Hippocampal formation (tissue), 2 donors: Measurements from ENCODE around the gene DCPS.
"Not testable (repeated sequence)": the region's sequence is repeated elsewhere in the genome, so short reads cannot be mapped to it uniquely, and the experiment has no call there.

Source experiments
- DNase-seq, 2 donors: peaks; one replicate each; lab custom pipeline; 2025; lab: John Stamatoyannopoulos, UW

DCPS gene

DNA sequence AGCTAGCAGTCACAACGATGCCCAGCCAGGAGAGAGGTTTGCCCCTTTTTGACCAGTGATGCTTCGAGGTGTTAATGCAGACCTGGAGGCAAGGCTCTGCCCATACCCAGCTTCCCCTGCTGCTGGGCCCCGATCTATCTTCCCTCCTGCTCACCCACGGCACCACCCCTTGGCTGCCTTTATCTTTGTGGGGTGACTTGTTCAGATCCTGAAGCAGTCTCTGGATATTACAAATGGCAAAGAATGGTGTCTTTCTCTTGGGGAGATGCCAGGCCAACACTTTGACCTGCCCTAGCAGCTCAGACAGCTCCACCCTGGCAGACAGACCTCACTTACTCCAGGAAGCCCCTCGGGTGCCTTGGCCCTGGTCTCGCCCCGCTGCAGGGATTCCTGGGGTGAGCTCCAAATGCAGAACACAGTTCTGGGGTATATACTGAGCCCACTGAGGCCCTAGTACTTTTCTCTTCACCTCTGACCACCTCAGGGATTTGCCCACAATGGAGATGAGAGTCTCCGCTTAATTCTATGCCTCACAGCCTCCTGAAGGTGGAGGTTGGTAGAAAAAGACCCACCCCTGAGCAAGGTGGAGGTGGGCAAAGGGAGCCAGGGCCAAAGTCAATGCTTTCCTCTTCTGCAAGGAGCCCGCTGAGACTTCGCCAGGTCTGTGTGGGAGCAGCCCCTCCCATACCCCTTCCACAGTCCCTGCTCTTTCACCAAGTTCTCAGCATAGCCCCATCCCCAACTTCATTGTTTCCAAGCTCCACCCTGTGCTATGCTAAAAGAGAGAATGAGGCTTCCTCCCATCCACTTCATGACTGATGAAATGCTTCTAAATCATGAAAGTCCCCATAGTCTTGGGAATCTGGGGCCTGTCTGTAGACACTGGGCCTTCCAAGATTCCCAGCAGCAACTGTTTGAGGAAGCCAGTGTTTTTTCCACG is 40.6 kb downstream of the DCPS start:
- DNase-seq = no peak

DNA sequence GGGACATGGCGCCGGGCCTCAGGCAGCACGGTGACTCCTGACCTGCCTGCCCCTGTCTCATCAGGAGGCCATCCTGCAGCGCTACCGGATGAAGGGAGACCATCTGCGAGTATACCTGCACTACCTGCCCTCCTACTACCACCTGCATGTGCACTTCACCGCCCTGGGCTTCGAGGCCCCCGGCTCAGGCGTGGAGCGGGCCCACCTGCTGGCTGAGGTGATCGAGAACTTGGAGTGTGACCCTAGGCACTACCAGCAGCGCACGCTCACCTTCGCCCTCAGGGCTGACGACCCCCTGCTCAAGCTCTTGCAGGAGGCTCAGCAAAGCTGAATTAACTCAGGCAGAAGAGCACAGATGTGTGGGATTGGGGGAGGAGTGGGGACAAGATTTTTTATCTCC is 41.4 kb downstream of the DCPS start:
- no peak for DNase-seq

DNA sequence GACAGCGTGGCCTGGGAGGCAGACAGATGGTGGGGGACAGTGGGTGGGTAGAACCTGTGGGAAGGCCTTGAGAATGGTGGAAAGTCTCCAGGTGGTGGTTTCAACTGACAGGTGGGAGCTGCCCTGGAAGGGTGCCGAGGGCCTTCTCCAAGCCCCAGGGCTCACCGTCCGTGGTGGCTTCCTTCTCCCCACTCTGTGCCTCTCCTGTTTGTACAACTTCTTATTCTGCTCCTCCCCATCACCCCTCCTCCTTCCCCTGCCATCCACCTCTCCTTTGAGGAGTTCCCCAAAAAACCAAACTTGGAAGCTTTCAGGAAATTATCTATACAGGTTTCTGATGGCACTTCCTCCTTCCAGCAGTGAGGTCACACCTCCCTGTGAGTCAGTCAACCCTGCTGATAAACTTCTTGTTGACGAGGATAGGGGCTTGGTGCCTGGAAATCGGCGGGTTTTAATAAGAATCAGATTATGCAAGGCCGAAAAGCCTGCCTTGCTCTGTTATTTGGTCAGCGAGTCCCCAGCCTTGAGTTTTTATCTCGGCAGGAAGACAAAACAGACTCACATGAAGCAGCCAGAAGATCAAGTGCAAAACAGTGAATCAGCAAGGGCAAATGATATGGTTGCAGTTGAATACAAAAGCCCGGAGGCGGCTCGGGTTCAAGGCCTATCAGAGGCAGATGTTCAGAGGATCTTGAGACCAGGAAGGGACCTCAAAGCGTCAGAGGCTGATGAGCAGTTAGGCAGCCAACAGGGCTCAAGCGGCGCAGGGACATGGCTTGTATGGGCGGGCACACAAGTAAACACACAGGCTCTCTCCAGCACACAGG is 42.1 kb downstream of the DCPS start:
- DNase-seq = no peak

DNA sequence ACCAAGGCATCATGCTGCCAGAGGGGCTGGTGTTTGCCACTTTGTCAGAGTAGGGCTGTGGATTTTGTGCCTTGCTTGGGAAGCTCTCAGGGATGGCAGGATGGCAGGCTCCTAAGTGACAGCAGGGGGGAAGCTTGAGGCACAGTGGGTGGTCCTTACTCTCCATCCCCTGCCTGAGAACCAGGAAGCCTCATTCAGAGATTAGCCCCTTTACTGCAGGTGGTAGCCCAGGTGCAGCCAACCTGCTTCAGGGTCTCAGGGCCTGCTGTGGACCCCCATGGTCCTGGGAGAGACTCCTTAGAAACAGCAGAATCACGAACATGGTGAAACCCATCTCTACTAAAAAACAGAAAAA is 42.7 kb downstream of the DCPS start:
- DNase-seq = no peak

DNA sequence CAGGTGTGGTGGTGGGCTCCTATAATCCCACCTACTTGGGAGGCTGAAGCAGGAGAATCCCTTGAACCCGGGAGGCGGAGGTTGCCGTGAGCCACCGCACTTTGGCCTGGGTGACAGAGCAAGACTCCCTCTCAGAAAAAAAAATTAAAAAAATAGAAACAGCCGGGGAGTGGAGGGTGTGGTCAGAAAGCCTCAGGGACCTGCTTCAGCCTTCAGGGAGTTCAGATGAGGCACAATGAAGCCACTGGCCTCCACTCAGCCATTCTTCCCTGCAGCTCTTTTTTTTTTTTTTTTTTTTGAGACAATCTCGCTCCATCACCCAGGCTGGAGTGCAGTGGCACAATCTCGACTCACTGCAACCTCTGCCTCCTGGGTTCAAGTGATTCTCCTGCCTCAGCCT is 43.1 kb downstream of the DCPS start:
- DNase-seq = not testable (repeated sequence)

DNA sequence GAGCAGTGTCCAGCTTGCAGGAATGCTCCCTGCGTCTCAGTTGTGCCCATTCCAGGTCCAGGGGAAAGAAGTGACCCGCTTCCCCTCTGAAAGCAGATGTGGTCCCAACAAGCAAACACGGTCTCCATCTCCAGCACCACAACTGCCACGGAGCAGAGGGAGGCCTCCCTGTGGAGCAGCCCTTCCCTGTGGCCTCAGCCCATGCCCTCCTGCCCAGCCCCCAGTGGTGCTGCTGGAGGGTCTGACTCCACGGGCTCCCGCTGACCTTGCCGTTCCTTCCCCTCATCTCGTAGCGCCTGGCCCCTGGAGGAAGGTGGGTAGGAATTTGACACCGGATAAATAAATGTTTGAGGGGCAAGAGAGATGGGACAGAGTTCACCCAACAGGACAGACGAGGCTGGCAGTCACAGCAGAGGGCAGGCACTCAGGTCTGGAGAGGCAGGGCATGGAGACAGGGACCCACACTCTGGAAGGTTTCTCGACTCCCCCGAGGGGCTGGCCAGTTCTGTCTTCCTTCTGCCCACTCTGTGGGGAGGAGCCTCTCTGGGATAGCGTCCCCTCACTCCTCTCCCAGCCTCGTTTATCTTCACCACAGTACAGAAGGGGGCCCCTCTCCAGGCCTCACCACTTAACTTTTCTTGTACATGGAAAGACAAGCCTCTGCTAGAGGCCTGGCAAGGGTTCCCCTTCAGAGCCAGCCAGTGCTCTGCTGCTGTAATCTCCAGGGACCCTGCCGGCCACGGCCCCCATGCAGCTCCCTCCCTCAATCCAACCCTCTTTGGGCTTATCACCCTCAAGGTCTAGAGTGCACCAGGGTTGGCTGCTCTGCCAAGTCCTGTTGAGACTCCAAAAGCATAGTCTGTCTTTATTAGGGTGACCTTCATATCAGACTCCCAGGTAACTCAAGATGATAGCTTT is 44.1 kb downstream of the DCPS start:
- no peak for DNase-seq

GRCh38 chr11:126348806-126349582 is 45.1 kb downstream of the DCPS start:
- no peak for DNase-seq

GRCh38 chr11:126350836-126351235 is 47.0 kb downstream of the DCPS start:
- no peak for DNase-seq

DNA sequence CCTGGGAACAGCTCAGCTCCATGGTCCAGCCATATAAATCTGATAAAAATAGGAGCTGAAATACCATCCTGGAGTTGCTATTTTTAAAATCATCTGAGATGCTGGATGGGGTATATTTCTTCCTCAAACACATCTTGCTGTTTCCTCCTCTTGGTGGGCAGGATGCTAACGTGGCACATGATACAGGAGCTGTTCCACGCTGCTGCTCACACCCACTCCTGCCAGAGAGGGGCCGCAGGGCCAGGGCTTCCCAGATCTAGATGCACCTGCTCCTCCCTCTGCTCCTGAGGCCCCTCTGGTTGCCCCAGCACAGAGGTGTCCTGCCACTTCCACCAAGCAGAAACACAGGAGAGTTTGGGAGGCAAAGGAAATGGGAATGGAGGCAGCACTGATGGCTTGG is 48.3 kb downstream of the DCPS start:
- no peak for DNase-seq

GRCh38 chr11:126352934-126353801 is 49.3 kb downstream of the DCPS start:
- DNase-seq = no peak

DNA sequence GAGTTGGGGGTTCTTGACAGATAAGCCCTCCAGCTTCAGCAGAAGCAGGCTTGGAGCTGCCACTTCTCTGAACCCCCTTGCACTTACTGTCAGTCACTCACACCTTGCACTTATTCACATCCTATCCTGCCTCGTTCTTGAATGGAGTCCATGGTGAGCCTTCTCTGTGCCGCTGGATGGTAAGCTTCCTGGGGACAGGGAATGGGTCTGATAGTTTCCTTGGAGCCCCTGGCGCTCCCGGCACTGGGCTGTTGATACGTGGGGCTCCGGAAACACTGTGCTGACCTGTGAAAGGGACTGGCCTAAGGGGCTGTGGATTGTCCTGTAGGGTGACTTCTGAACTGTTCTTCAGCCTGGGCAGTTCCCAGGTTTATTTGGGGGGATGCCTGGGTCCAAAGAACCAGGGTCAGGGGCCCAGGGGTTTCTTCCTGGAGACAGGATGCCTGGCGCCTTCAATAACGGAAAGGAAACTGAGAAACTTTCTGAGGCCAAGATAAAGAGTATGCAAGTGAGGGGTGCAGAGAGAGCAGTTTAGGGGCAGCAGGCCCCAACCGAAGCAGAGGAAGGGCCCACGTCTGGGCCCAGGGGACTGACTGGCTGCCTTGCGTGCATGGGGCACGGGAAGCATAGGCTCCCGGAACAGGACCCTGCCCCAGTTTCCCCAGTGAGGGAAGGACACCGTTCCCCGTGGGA is 50.9 kb downstream of the DCPS start:
- no peak for DNase-seq

- DNase-seq = peak in 1 of 2 donors; percentile 85
Measured at GRCh38 chr11:126355324-126355925, 51.6 kb downstream of the DCPS start, which contains the start of gene ST3GAL4. Gene ST3GAL4, plus strand, starts transcription at chr11:126355686. Its CDS starts 50,470 bp downstream, at chr11:126406156.

GRCh38 chr11:126355926-126356897 is 52.4 kb downstream of the DCPS start:
- DNase-seq = peak; percentile 63 to 81

GRCh38 chr11:126357055-126357962 is 53.4 kb downstream of the DCPS start:
- no peak for DNase-seq

DNA sequence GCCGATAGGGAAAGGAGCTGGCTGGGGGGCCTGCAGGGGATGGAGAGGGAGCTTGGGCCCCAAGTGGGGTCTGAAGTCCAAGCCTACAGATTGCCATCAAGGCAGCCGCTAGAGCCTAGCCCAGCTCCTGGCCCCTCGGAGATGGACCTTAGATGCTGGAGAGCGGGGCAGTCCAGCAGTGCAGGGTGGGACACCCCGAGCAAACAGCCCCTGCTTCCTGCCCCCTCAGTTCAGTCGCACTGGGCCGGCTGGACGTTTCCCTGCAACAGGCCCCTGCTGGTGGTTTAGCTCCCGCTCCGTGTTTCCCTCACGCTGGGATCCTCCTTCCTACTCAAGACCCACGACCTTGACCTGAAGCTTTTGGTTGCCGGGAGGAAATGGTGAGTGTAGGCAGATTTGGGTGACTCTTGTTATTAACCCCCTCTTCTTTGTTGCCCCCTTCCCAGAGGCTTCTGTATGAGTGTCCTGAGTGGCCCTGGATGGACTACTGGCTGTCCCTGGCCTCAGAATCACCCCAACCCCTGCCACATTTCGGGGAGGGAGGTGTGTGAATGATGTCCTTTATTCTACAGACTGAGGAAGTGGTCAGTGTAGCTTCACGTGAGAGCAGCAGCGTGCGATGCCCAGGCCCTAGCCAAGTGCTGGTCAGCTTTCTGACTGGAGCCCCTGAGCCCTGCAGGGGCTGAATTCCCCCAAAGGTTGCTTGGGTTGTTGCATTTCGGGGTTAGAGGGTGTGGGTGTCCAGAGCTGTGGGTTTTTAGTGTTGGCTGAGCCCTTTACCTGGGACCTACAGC is 54.3 kb downstream of the DCPS start:
- no peak for DNase-seq

DNA sequence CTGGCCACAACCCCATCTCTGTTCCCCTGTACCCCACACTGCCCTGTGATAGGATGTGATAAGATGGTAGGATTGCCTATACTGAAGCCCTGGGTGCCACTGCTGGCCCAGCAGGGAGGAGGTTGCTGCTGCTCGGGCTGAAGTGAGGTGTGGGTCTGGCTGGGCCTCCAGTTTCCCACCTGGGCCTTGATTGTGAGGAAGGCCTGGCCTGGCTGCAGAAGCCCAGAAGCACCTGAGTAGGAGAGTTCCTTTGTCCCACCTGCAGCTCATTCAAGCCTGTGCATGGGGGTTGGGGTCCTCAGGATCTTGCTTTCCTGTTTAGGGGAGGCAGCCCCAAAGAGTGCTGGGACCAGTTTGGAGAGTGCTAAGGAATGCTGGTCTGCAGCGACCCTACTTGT is 54.9 kb downstream of the DCPS start:
- no peak for DNase-seq
